ENCODE measurements around the gene CD160. TPM values are rescaled to one million over a fixed set of nuclear protein-coding genes. Genes with fewer than 3 reads are reported as not detected.

Gene CD160
- total and polyA plus RNA-seq, 2 of the 13 experiments (the other 11 are each of a cell fraction or from before 2014, with no cell fraction given) = 0.09 TPM; not detected in 1

DNA sequence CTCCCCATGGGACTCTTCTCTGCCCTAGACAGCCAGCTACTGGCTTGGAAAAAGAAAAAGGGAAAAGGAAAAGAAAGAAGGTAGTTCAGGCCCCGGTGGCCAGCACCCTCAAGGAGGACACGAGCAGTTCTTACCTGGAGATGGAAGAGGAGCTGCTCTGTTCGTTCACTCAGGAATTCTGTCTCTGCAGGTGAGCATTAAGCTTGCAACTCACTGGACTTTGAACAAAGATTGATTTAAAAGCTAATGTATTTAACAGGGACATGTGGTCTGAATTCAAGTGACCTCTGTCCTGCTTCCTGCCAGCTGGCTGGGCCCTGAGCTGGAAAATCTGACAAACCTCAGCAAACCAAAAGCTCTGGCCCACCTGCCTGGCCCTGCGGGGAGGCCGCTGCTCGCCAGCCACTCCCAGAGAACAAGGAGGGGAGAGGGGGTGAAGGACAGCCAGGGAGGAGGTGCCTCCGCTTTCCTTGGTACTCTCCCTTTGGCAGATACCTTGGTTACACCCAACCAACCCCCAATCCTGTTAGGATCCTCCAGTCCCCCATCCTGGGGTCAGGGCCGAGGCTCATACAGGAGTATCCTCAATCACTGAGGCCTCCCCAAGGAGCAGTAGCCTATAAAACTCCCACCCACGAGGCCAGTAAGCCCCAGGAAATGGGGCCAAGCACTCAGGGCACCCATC lies 12.0 kb upstream of the CD160 start, which contains the start of gene PDZK1 (continued):
- TF ChIP-seq CSRNP1 (CRISPR knock-in tag; IDR thresholded peaks at IDR 0.05) (0 out of 2 replicates have a peak, but pooled peaks have one; percentile 20), HDAC2 (CRISPR knock-in tag; IDR thresholded peaks at IDR 0.05) (peak; percentile 77), MYC (CRISPR knock-in tag; IDR thresholded peaks at IDR 0.05; ENCODE audit: borderline replicate concordance) (peak; percentile 86), IRX3 (CRISPR knock-in tag; IDR thresholded peaks at IDR 0.05; ENCODE audit: borderline replicate concordance, low read depth) (0 out of 2 replicates have a peak, but pooled peaks have one; percentile 43), THAP11 (CRISPR knock-in tag; IDR thresholded peaks at IDR 0.05) (peak; percentile 38; the same call in 1 of the 2 replicates), GABPB1 (CRISPR knock-in tag; IDR thresholded peaks at IDR 0.05) (peak; percentile 47; the same call in 1 of the 2 replicates), NFE2L1 (CRISPR knock-in tag; IDR thresholded peaks at IDR 0.05; ENCODE audit: borderline replicate concordance) (no peak), STAG1 (CRISPR knock-in tag; IDR thresholded peaks at IDR 0.05) (0 out of 2 replicates have a peak, but pooled peaks have one; percentile 16), KDM1A (CRISPR knock-in tag; IDR thresholded peaks at IDR 0.05) (no peak), ZNF609 (CRISPR knock-in tag; IDR thresholded peaks at IDR 0.05; ENCODE audit: borderline replicate concordance) (peak; percentile 52; the same call in 1 of the 2 replicates), HOXA5 (CRISPR knock-in tag; IDR thresholded peaks at IDR 0.05) (0 out of 2 replicates have a peak, but pooled peaks have one; percentile 71), NR1H2 (CRISPR knock-in tag; IDR thresholded peaks at IDR 0.05; ENCODE audit: borderline replicate concordance, low read depth) (no peak), FOSL1 (CRISPR knock-in tag; IDR thresholded peaks at IDR 0.05; ENCODE audit: borderline replicate concordance) (peak; percentile 37; the same call in 1 of the 2 replicates), ZFP62 (CRISPR knock-in tag; IDR thresholded peaks at IDR 0.05) (no peak), ZBED4 (CRISPR knock-in tag; IDR thresholded peaks at IDR 0.05; ENCODE audit: borderline replicate concordance) (peak; percentile 68)
- TF ChIP-seq, protein P1, sequence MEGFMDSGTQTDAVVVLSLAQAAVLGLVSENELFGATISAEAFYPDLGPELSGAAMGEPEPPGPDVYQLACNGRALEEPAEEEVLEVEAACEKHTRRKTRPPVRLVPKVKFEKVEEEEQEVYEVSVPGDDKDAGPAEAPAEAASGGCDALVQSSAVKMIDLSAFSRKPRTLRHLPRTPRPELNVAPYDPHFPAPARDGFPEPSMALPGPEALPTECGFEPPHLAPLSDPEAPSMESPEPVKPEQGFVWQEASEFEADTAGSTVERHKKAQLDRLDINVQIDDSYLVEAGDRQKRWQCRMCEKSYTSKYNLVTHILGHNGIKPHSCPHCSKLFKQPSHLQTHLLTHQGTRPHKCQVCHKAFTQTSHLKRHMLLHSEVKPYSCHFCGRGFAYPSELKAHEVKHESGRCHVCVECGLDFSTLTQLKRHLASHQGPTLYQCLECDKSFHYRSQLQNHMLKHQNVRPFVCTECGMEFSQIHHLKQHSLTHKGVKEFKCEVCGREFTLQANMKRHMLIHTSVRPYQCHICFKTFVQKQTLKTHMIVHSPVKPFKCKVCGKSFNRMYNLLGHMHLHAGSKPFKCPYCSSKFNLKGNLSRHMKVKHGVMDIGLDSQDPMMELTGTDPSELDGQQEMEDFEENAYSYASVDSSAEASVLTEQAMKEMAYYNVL (CRISPR knock-in tag; IDR thresholded peaks at IDR 0.05; ENCODE audit: borderline replicate concordance) = 0 out of 2 replicates have a peak, but pooled peaks have one; percentile 42
